Cardiac septum (tissue), 1 donor: ENCODE data around the gene ANKRD31. TPM values are rescaled to one million over a fixed set of nuclear protein-coding genes. Genes with fewer than 3 reads are reported as not detected.

ENCODE experiments used
- DNase-seq: peaks from one replicate; pipeline ENCODE4 v3.0.0-alpha.2; 2020; ENCODE audit warnings: low spot score
- intact Hi-C: fragments of 100-400 bp; cut with DNase I; formaldehyde crosslinking; loops from one replicate; pipeline ENCODE4 v1.14.0; 2022
- total RNA-seq: library from RNA; stranded (reverse); fragmentation: NEBNext Ultra II Directional; extraction: Animal tissue kit (Norgen Biotek cat#: 25700); gene quantifications from one replicate; pipeline ENCODE4 v1.2.1, GENCODE V29; 2021
- donor health status: DM: no; HTN: no; CAD: no.

Gene ANKRD31
- total RNA-seq, 1 donor from 2014 or later = 0.13 TPM

DNA sequence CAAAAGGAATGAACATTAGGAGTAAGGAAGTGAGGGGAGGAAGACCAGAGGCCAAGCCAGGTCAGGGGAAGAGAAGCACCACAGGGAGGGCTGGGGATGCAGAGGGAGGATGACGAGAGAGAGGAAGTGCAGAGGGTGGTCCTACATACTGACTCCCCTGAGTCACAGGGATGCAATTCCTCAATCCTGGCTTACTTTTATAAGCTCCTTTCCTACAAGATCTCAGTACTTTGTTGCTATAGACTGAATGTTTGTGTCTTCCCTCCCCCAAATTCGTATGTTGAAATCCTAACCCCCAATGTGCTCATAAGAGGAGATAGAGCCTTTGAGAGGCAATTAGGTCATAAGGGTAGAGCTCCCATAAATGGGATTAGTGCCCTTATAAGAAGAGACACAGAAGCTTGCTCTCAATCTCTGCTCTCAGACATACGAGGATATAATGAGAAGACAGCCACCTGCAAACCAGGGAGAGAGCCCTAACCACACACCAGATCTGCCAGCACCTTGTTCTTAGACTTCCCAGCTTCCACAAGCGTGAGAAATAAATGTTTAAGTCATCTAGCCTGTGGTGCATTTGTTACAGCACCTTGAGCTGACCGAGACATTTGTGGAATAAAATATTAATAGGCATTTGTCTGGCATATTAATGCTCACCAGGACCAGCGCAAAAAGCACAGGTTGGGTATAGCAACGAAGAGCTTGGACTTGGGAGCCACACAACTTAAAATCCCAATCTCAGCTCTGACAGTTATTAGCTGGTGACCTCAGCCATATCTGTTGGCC is 217.7 kb downstream of the ANKRD31 start:
- no peak for DNase-seq
- intact Hi-C loops = no loop called here

Other genes with a start within 250 kb of the ANKRD31 start
- gene GCNT4, start 184.3 kb downstream of the ANKRD31 start, total RNA-seq = 0.62 TPM
- 12.6 TPM for gene HMGCR, start 100.3 kb upstream of the ANKRD31 start, total RNA-seq